Liver (tissue), 3 donors: ENCODE results near the gene PXYLP1.

Experiments used
- EGR1 ChIP-seq, 2 donors: IDR thresholded peaks; 2 replicates each; pipeline ENCODE4 v1.6.1; 2016 to 2018; ENCODE audit warnings: antibody characterized with exemption in 2 of 2, low read depth in 2 of 2
- SP1 ChIP-seq: IDR thresholded peaks from 2 replicates; pipeline ENCODE4 v1.6.1; 2018; ENCODE audit warnings: antibody characterized with exemption, mild to moderate bottlenecking
- TAF1 ChIP-seq: conservative IDR thresholded peaks from 2 replicates; pipeline ENCODE4 v1.6.1; 2016; ENCODE audit warnings: antibody characterized with exemption, mild to moderate bottlenecking
- YY1 ChIP-seq: IDR thresholded peaks from 2 replicates; pipeline ENCODE4 v1.6.1; 2016; ENCODE audit warnings: antibody characterized with exemption, mild to moderate bottlenecking
- TF ChIP-seq, protein P1 (sequence below): fragments of 150-350 bp; IDR thresholded peaks from 2 replicates; pipeline ENCODE4 v1.5.1; 2017; ENCODE audit warnings: improper control_type of control experiment, low read depth, low read length; ENCODE audit not compliant: missing input control
- TF ChIP-seq, protein P2 (sequence below): IDR thresholded peaks from 2 replicates; pipeline ENCODE4 v1.6.1; 2016; ENCODE audit warnings: antibody characterized with exemption
- TF ChIP-seq, protein P3 (sequence below): IDR thresholded peaks from 2 replicates; pipeline ENCODE4 v1.6.1; 2016; ENCODE audit warnings: antibody characterized with exemption
- donor health status: healthy.
- donor health status: healthy.

DNA sequence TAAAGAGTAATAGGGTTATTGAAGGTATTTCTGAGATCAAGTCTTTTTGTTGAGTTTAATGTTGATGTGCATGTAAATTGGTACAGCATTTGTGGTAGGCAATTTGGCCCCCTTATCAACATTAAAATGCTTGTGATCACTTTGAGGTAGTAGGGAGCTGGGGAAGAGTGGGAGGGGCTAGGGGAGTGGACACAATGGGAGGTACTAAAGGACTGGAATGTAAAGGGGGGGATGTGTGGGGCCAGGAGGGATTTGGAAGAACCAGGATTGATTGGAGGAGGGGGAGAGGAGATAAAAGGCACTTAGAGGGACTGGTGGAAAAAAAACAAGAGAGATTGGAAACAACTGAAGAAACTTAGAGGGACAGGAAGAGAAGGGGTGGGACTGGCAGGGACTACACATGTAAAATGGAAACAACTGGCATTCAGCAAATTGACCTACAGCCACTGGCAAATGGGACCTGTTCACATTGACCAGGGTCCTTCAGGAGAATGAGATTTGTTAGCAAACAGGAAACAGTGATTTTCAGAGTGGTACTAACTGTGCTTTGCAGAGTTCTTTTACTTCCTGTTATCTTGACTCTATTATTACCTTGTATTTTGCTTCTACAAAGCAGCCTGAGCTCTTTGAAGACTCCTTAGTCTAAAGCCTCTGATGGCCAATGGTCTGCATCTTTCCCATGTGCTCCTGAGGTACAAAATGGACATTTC lies 88.9 kb downstream of the PXYLP1 start:
- TF ChIP-seq, protein P1, sequence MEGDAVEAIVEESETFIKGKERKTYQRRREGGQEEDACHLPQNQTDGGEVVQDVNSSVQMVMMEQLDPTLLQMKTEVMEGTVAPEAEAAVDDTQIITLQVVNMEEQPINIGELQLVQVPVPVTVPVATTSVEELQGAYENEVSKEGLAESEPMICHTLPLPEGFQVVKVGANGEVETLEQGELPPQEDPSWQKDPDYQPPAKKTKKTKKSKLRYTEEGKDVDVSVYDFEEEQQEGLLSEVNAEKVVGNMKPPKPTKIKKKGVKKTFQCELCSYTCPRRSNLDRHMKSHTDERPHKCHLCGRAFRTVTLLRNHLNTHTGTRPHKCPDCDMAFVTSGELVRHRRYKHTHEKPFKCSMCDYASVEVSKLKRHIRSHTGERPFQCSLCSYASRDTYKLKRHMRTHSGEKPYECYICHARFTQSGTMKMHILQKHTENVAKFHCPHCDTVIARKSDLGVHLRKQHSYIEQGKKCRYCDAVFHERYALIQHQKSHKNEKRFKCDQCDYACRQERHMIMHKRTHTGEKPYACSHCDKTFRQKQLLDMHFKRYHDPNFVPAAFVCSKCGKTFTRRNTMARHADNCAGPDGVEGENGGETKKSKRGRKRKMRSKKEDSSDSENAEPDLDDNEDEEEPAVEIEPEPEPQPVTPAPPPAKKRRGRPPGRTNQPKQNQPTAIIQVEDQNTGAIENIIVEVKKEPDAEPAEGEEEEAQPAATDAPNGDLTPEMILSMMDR, result no peak
- no peak for TF ChIP-seq SP1
- no peak for TF ChIP-seq TAF1
- TF ChIP-seq EGR1 (IDR thresholded peaks at IDR 0.05; ENCODE audit: low read depth in 2 of 2), result no peak
- no peak for TF ChIP-seq YY1
- TF ChIP-seq, protein P2, sequence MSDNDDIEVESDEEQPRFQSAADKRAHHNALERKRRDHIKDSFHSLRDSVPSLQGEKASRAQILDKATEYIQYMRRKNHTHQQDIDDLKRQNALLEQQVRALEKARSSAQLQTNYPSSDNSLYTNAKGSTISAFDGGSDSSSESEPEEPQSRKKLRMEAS, result no peak
- TF ChIP-seq, protein P3, sequence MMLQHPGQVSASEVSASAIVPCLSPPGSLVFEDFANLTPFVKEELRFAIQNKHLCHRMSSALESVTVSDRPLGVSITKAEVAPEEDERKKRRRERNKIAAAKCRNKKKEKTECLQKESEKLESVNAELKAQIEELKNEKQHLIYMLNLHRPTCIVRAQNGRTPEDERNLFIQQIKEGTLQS, result no peak
